ACHN (cell line): Measurements from ENCODE around the gene SCYL1.

Experiments
- DNase-seq: peaks from one replicate; pipeline ENCODE4 v3.0.0-alpha.2; 2015
- in situ Hi-C: cut with HindIII; loops from 2 replicates; pipeline ENCODE4 v1.10.0; 2017; ENCODE audit warnings: low sequenced_read_pairs, low pct_ligation_motif_present, low pct_unique_long_range_greater_than_20kb

Gene SCYL1

GRCh38 chr11:65585396-65586246, 60.7 kb downstream of the SCYL1 start:
- no peak for DNase-seq
- in situ Hi-C loops = no loop called here

GRCh38 chr11:65586247-65586630, 61.4 kb downstream of the SCYL1 start:
- DNase-seq = no peak
- in situ Hi-C loops = no loop called here

GRCh38 chr11:65586676-65587075, 61.8 kb downstream of the SCYL1 start:
- no peak for DNase-seq
- in situ Hi-C loops = no loop called here
